K562 (cell line): ENCODE results near the gene PLA2G4A. TPM values are rescaled to one million over a fixed set of nuclear protein-coding genes. Genes with fewer than 3 reads are reported as not detected.

Experiments used
- ATAC-seq: fragments of 200-7000 bp; cut with Tn5 transposase; 3 replicates; pipeline ENCODE4 v1.9.1; 2020; ENCODE audit warnings: moderate library complexity
- BruUV-seq: library from RNA; stranded (reverse); fragments of 400-500 nt; replicated peaks from 2 replicates; lab custom pipeline; 2021; lab: Mats Ljungman, UMichigan
- CTCF ChIA-PET: fragments of 300-600 bp; formaldehyde crosslinking; extraction: SDS; loops from one replicate; lab custom pipeline; 2021; ENCODE audit warnings: low intra/inter-chr PET ratio; lab: Yijun Ruan, JAX
- POLR2A ChIA-PET: fragments of 300-600, 350-650 bp; sonication (Branson Sonifier 250); formaldehyde crosslinking; extraction: SDS; loops from one replicate; lab custom pipeline; 2021; ENCODE audit warnings: antibody characterized with exemption, inconsistent platforms; lab: Yijun Ruan, JAX
- DNase-seq, 4 experiments: peaks; one replicate each; pipeline versions ENCODE4 v3.0.0 to v3.0.0-alpha.2; 2011 to 2018; ENCODE audit warnings: low spot score in 3 of 4, mixed read lengths in 3 of 4; ENCODE audit errors: extremely low read depth in 1 of 4
- FAIRE-seq: peaks from 2 replicates; lab custom pipeline; 2011; peaks lifted over from hg19 to GRCh38; lab: Jason Lieb, UNC
- H2AFZ ChIP-seq: 2 replicates; pipeline ENCODE4 v1.6.0; 2011; ENCODE audit warnings: low read depth, low read length, control low read depth, inconsistent platforms
- H3K27ac ChIP-seq: fragments of 200-600 bp; 3 replicates; pipeline ENCODE4 v1.8.0; 2011; ENCODE audit warnings: low read depth, mild to moderate bottlenecking, control low read depth, inconsistent platforms, low read length, moderate library complexity, mixed read lengths; ENCODE audit errors: extremely low read depth
- H3K27me3 ChIP-seq, 2 experiments: fragments of 300-600 bp in 1 of 2; 2 replicates in 1 of 2; 3 replicates in 1 of 2; pipeline versions ENCODE4 v1.6.0 to v1.8.0; 2011; ENCODE audit warnings: inconsistent platforms in 2 of 2, low read length in 2 of 2, mild to moderate bottlenecking in 1 of 2, mixed read lengths in 1 of 2, moderate library complexity in 1 of 2; ENCODE audit not compliant: control insufficient read depth in 2 of 2, insufficient read depth in 2 of 2
- H3K36me3 ChIP-seq: fragments of 300-600 bp; 3 replicates; pipeline ENCODE4 v1.8.0; 2011; ENCODE audit warnings: mild to moderate bottlenecking, low read length, inconsistent platforms; ENCODE audit not compliant: control insufficient read depth, insufficient read depth
- H3K4me1 ChIP-seq, 2 experiments: fragments of 200-600 bp in 1 of 2; replicated peaks in 1 of 2; 2 replicates in 1 of 2; 3 replicates in 1 of 2; pipeline versions ENCODE4 v1.5.1 to v1.8.0; 2011; ENCODE audit warnings: inconsistent platforms in 2 of 2, low read length in 2 of 2, mild to moderate bottlenecking in 1 of 2, mixed read lengths in 1 of 2, moderate library complexity in 1 of 2; ENCODE audit not compliant: control insufficient read depth in 2 of 2, insufficient read depth in 2 of 2
- H3K4me2 ChIP-seq: 2 replicates; pipeline ENCODE4 v1.6.1; 2011; ENCODE audit warnings: low read length, control low read depth, inconsistent platforms, mixed read lengths; ENCODE audit not compliant: insufficient read depth
- H3K4me3 ChIP-seq: fragments of 200-600 bp; sonication (generic), shearing (Covaris generic); 2 replicates; pipeline ENCODE4 v1.5.1; 2016; ENCODE audit warnings: control low read depth, inconsistent platforms
- H3K79me2 ChIP-seq: fragments of 200-600 bp; 3 replicates; pipeline ENCODE4 v1.8.0; 2011; ENCODE audit warnings: low read length, inconsistent platforms; ENCODE audit not compliant: control insufficient read depth, insufficient read depth
- H3K9ac ChIP-seq, 2 experiments: 2 replicates each; pipeline versions ENCODE4 v1.6.0 to v1.6.1; 2011; ENCODE audit warnings: low read depth in 2 of 2, low read length in 2 of 2, control low read depth in 1 of 2, inconsistent platforms in 1 of 2, mild to moderate bottlenecking in 1 of 2, mixed read lengths in 1 of 2; ENCODE audit not compliant: insufficient read depth in 1 of 2
- H3K9me1 ChIP-seq: one replicate; pipeline ENCODE4 v1.6.0; 2011; ENCODE audit warnings: inconsistent platforms, mild to moderate bottlenecking, low read length, moderate library complexity; ENCODE audit not compliant: control insufficient read depth, insufficient read depth
- H3K9me3 ChIP-seq: replicated peaks from 2 replicates; pipeline ENCODE4 v1.5.1; 2011; ENCODE audit warnings: low read depth, low read length, inconsistent platforms; ENCODE audit not compliant: control insufficient read depth, insufficient read depth
- H4K20me1 ChIP-seq: replicated peaks from 2 replicates; pipeline ENCODE4 v1.6.1; 2011; ENCODE audit warnings: low read length, inconsistent platforms, mixed read lengths; ENCODE audit not compliant: control insufficient read depth, insufficient read depth
- GTF2A2 ChIP-seq: IDR thresholded peaks from 2 replicates; pipeline ENCODE4 v1.6.1; 2016; ENCODE audit warnings: mild to moderate bottlenecking, missing genetic modification characterization, missing compliant biosample characterization
- GTF2E2 ChIP-seq: fragments of 200-800 bp; sonication (Bioruptor generic); IDR thresholded peaks from 2 replicates; pipeline ENCODE4 v1.6.1; 2016; ENCODE audit warnings: missing genetic modification characterization, missing compliant biosample characterization
- KDM2B ChIP-seq: fragments of 250-450 bp; sonication (Bioruptor Pico); IDR thresholded peaks from 2 replicates; pipeline ENCODE4 v1.8.0; 2021; ENCODE audit warnings: mild to moderate bottlenecking, moderate library complexity
- NUFIP1 ChIP-seq: fragments of 450-650 bp; IDR thresholded peaks from 2 replicates; pipeline ENCODE4 v1.6.1; 2018; ENCODE audit not compliant: partially characterized antibody
- PHB2 ChIP-seq: fragments of 450-650 bp; IDR thresholded peaks from 2 replicates; pipeline ENCODE4 v1.6.1; 2017; ENCODE audit warnings: low read depth
- POLR2AphosphoS5 ChIP-seq: IDR thresholded peaks from 2 replicates; pipeline ENCODE4 v1.6.1; 2011; ENCODE audit warnings: mild to moderate bottlenecking, low read depth, low read length, moderate library complexity; ENCODE audit not compliant: control insufficient read depth, insufficient read depth
- RB1 ChIP-seq: fragments of 450-650 bp; IDR thresholded peaks from 2 replicates; pipeline ENCODE4 v1.6.1; 2017; ENCODE audit warnings: low read depth, mild to moderate bottlenecking
- XRCC5 ChIP-seq: fragments of 200-400 bp; formaldehyde crosslinking; IDR thresholded peaks from 2 replicates; pipeline ENCODE4 v1.6.1; 2017; ENCODE audit warnings: low read depth, mild to moderate bottlenecking, low read length
- ZNF184 ChIP-seq: sonication (generic); formaldehyde crosslinking; IDR thresholded peaks from 2 replicates; pipeline ENCODE4 v1.5.0; 2020; ENCODE audit warnings: missing genetic modification reagents
- ZNF398 ChIP-seq: fragments of 250-450 bp; sonication (Bioruptor Pico); IDR thresholded peaks from 2 replicates; pipeline ENCODE4 v1.8.0; 2021; ENCODE audit warnings: moderate library complexity, mild to moderate bottlenecking, inconsistent platforms
- ZNF561 ChIP-seq: fragments of 450-650 bp; formaldehyde crosslinking; conservative IDR thresholded peaks from 2 replicates; pipeline ENCODE4 v1.4.0; 2020; ENCODE audit warnings: mild to moderate bottlenecking, moderate library complexity
- WGBS: fragments of 100-300 bp; shearing (Covaris generic); methylation state at CpG from one replicate; pipeline ENCODE4 v1.1.6; 2016; ENCODE audit warnings: low coverage, mixed read lengths; ENCODE audit not compliant: insufficient coverage; ENCODE audit errors: missing lambda C conversion rate; 5-methylcytosine and 5-hydroxymethylcytosine counted together
- in situ Hi-C: fragments of 300-500 bp; cut with MboI; formaldehyde crosslinking; loops from 4 replicates; pipeline ENCODE4 v1.15.0; 2018; ENCODE audit warnings: inconsistent platforms, mixed read lengths
- intact Hi-C: fragments of 100-400 bp; cut with micrococcal nuclease; formaldehyde crosslinking; loops from 2 replicates; pipeline ENCODE4 v1.14.2; 2022
- polyA plus RNA-seq, 8 experiments: library from polyadenylated mRNA; depleted of rRNA in 4 of 8; stranded (reverse) in 5 of 8; unstranded in 3 of 8; fragments of >200 nt; fragmentation: Nextera tagmentation in 2 of 8; fragmentation: Illumina TruSeq in 1 of 8; extraction: Ambion mirVana in 2 of 8; extraction: Trizol in 1 of 8; gene quantifications; 2 replicates each; pipeline versions ENCODE4 v1.2.1 to v1.2.3, GENCODE V29; 2011 to 2014; ENCODE audit warnings: inconsistent platforms in 1 of 8, missing spikeins in 1 of 8
- total RNA-seq, 7 experiments: library from RNA; depleted of rRNA in 6 of 7; stranded (reverse); fragments of >200 nt in 6 of 7; fragmentation: Illumina TruSeq in 2 of 7; extraction: Trizol in 2 of 7; gene quantifications; 2 replicates each; pipeline versions ENCODE4 v1.2.1 to v1.2.3, GENCODE V29; 2011 to 2021; ENCODE audit warnings: low replicate concordance in 1 of 7
- TF ChIP-seq, protein P1 (sequence below): sonication (generic); formaldehyde crosslinking; IDR thresholded peaks from 2 replicates; pipeline ENCODE4 v1.5.0; 2020; ENCODE audit warnings: missing genetic modification reagents

The PLA2G4A gene
- total and polyA plus RNA-seq, 9 of the 15 experiments (the other 6 are each of a cell fraction or from before 2014, with no cell fraction given): 0.04 to 0.71 (median 0.22) TPM; not detected in 4

DNA sequence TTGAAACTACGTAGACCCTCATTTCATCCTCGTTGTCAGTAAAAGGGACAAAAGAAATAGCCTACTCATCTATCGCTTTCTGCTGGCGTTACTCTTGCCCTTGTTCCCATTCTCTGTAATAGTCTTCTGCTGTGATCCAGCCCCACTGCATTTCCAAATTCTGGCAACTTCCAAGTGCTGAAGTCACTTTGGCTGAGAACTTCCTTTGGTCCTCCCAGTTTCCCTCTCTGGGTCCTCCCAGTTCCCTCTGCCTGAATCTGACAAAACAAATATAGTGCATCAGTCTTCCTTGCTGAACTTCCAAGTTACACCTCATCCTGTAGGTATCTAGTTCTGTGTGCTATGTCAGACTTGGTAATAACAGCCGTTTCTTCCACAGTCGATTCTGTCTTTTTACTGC is 47.0 kb upstream of the PLA2G4A start:
- intact Hi-C loops: no loop called here
- under 1% methylated on average over 6 of the region's 6 CpGs for WGBS
- ATAC-seq (no peak), DNase-seq (no peak), FAIRE-seq (no peak)
- ChIA-PET CTCF (no interaction called here), POLR2A (no interaction called here)
- no peak overlapping the region for H3K27ac ChIP-seq
- H3K79me2 ChIP-seq: no peaks in the 10 kb centered on the region
- no peak overlapping the region for H3K4me2 ChIP-seq
- BruUV-seq: no TSS peak
- in situ Hi-C loops: no loop called here
- H3K27me3 ChIP-seq: no peaks in the 10 kb centered on the region
- H3K36me3 ChIP-seq: no peaks in the 10 kb centered on the region
- no peak overlapping the region for H3K9ac ChIP-seq
- H3K9me3 ChIP-seq: no peaks in the 10 kb centered on the region
- no peaks in the 10 kb centered on the region for H3K4me1 ChIP-seq
- no peaks in the 10 kb centered on the region for H3K9me1 ChIP-seq
- no peaks in the 10 kb centered on the region for H4K20me1 ChIP-seq
- H3K4me3 ChIP-seq: no peak overlapping the region
- TF ChIP-seq POLR2AphosphoS5: no peak
- TF ChIP-seq KDM2B (CRISPR knock-in tag): no peak
- no peak for TF ChIP-seq RB1
- TF ChIP-seq XRCC5: no peak
- no peak for TF ChIP-seq ZNF184 (CRISPR knock-in tag)
- TF ChIP-seq ZNF398 (CRISPR knock-in tag): no peak
- no peak for TF ChIP-seq GTF2E2 (tag)
- TF ChIP-seq, protein P1, sequence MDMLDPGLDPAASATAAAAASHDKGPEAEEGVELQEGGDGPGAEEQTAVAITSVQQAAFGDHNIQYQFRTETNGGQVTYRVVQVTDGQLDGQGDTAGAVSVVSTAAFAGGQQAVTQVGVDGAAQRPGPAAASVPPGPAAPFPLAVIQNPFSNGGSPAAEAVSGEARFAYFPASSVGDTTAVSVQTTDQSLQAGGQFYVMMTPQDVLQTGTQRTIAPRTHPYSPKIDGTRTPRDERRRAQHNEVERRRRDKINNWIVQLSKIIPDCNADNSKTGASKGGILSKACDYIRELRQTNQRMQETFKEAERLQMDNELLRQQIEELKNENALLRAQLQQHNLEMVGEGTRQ (CRISPR knock-in tag): no peak
- TF ChIP-seq ZNF561 (CRISPR knock-in tag): no peak
- TF ChIP-seq GTF2A2 (tag): no peak
- no peak for TF ChIP-seq NUFIP1
- no peak for TF ChIP-seq PHB2
- H2AFZ ChIP-seq: no peak overlapping the region
